Measurements from ENCODE around the gene UBE2L5. TPM values are rescaled to one million over a fixed set of nuclear protein-coding genes. Genes with fewer than 3 reads are reported as not detected.
A peak's percentile ranks its signal among the peaks of the same experiment; 100 is the strongest.

UBE2L5 gene
- total and polyA plus RNA-seq, 2 donors (not counting 1 experiment from before 2014, with no cell fraction given): 0.20 TPM; not detected in 1

DNA sequence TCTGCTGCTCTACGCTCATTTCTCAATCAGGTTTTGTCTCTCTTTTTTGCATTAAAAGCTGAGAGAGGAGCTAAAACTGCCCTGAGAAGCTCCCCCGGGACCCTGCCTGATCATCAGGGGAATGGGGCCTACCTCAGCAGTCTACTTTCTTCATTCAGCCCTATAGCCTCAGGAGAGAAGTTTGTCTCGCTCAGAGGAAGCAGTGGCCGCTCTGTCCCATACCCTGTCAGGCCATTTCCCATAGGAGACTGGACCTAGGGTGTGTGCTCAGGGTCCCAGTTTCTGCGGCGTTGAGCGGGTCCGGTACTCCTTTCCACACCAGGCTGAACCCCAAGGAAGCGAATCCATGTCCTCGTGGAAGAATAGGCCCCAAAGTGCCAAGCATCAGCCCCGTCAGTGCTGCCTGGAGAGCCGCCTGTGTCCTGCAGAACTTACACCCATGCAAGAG is 21.7 kb downstream of the UBE2L5 start:
- H4K20me1 ChIP-seq (ENCODE audit: control insufficient read depth, extremely low read depth, insufficient read depth, low read length): no peaks in the 10 kb centered on the region
- no peak overlapping the region for H2AFZ ChIP-seq (ENCODE audit: low read length)
- H3K4me2 ChIP-seq (ENCODE audit: extremely low read depth, insufficient read depth, low read length): no peak overlapping the region
- H3K4me3 ChIP-seq (replicated peaks in 1 of 4; ENCODE audit: control extremely low read depth in 1 of 4, insufficient read depth in 1 of 4, low read depth in 3 of 4, low read length in 4 of 4): no peak overlapping the region
- TF ChIP-seq, protein P1, sequence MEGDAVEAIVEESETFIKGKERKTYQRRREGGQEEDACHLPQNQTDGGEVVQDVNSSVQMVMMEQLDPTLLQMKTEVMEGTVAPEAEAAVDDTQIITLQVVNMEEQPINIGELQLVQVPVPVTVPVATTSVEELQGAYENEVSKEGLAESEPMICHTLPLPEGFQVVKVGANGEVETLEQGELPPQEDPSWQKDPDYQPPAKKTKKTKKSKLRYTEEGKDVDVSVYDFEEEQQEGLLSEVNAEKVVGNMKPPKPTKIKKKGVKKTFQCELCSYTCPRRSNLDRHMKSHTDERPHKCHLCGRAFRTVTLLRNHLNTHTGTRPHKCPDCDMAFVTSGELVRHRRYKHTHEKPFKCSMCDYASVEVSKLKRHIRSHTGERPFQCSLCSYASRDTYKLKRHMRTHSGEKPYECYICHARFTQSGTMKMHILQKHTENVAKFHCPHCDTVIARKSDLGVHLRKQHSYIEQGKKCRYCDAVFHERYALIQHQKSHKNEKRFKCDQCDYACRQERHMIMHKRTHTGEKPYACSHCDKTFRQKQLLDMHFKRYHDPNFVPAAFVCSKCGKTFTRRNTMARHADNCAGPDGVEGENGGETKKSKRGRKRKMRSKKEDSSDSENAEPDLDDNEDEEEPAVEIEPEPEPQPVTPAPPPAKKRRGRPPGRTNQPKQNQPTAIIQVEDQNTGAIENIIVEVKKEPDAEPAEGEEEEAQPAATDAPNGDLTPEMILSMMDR (conservative IDR thresholded peaks at IDR 0.05 in 1 of 2, IDR thresholded peaks at IDR 0.05 in 1 of 2; ENCODE audit: low read depth in 1 of 2, low read length in 2 of 2): no peak
- TF ChIP-seq EZH2 (IDR thresholded peaks at IDR 0.05; ENCODE audit: low read length, missing control alignments): no peak
- no peaks in the 10 kb centered on the region for H3K79me2 ChIP-seq (ENCODE audit: control insufficient read depth, insufficient read depth, low read length)
- no peaks in the 10 kb centered on the region for H3K9me3 ChIP-seq (ENCODE audit: control insufficient read depth, insufficient read depth, low read depth, low read length)
- no peaks in the 10 kb centered on the region for H3K36me3 ChIP-seq (ENCODE audit: control insufficient read depth, insufficient read depth, low read length)
- no peak overlapping the region for H3K9ac ChIP-seq (ENCODE audit: insufficient read depth, low read length)
- DNase-seq (ENCODE audit: low read depth in 2 of 2): no peak
- H3K27ac ChIP-seq (ENCODE audit: insufficient read depth, low read length): no peak overlapping the region
- no peaks in the 10 kb centered on the region for H3K27me3 ChIP-seq (ENCODE audit: control insufficient read depth, insufficient read depth, low read length)
- peaks cover 7% of the 10 kb centered on the region for H3K4me1 ChIP-seq (ENCODE audit: control insufficient read depth, extremely low read depth, insufficient read depth, low read length)

DNA sequence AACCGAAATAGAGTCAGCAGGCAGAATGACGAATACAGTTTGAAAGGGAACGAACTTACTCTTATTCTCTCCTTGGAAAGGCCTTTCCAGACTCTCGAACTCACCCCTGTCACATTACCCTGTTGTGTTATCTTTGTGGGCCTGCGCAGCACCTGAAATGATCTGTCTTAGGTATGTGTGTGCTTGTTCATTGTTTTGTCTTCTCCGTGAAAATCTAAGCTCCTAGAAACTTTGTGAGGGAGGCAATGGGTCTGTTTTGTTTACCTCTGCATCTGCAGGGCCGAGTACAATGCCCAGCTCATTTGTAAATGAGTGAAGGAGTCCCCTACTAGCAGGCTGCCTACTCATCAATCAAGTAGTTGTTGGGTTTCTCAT is 23.8 kb downstream of the UBE2L5 start:
- Histone ChIP-seq H3K4me3 (replicated peaks in 1 of 4; ENCODE audit: control extremely low read depth in 1 of 4, insufficient read depth in 1 of 4, low read depth in 3 of 4, low read length in 4 of 4) (peak overlapping the region in 3 of 4 experiments; percentile 10 to 31 (median 30)), H3K4me2 (ENCODE audit: extremely low read depth, insufficient read depth, low read length) (peak overlapping the region; percentile 76), H3K27me3 (ENCODE audit: control insufficient read depth, insufficient read depth, low read length) (no peaks in the 10 kb centered on the region), H3K27ac (ENCODE audit: insufficient read depth, low read length) (peak overlapping the region; percentile 64), H3K9me3 (ENCODE audit: control insufficient read depth, insufficient read depth, low read depth, low read length) (no peaks in the 10 kb centered on the region), H3K36me3 (ENCODE audit: control insufficient read depth, insufficient read depth, low read length) (no peaks in the 10 kb centered on the region), H3K79me2 (ENCODE audit: control insufficient read depth, insufficient read depth, low read length) (no peaks in the 10 kb centered on the region), H2AFZ (ENCODE audit: low read length) (peak overlapping the region; percentile 86), H4K20me1 (ENCODE audit: control insufficient read depth, extremely low read depth, insufficient read depth, low read length) (no peaks in the 10 kb centered on the region), H3K4me1 (ENCODE audit: control insufficient read depth, extremely low read depth, insufficient read depth, low read length) (peaks cover 7% of the 10 kb centered on the region), H3K9ac (ENCODE audit: insufficient read depth, low read length) (no peak overlapping the region)
- TF ChIP-seq EZH2 (IDR thresholded peaks at IDR 0.05; ENCODE audit: low read length, missing control alignments): no peak
- TF ChIP-seq, protein P1 (conservative IDR thresholded peaks at IDR 0.05 in 1 of 2, IDR thresholded peaks at IDR 0.05 in 1 of 2; ENCODE audit: low read depth in 1 of 2, low read length in 2 of 2): no peak
- no peak for DNase-seq (ENCODE audit: low read depth in 2 of 2)

DNA sequence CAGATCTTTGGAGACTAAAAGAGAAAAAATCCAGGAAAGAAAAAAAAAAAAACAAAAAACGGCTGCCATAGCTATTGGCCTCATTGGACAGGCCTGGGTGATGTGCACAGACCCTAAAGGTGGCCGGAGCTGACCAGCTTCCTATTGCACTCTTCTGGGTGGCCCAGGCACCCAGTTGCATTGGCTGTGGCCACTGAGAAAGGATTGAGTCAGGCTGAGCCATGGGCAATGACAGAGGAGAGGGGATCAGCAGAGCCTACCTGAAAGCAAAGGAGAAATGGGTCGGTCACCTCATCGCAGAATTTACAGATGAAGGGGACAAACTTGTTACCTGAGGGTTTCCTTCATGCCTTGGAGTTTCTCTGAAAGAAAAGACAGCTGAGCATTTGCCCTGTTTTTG is 26.1 kb downstream of the UBE2L5 start:
- Histone ChIP-seq H3K4me1 (ENCODE audit: control insufficient read depth, extremely low read depth, insufficient read depth, low read length) (peaks cover 7% of the 10 kb centered on the region), H3K36me3 (ENCODE audit: control insufficient read depth, insufficient read depth, low read length) (no peaks in the 10 kb centered on the region), H3K4me2 (ENCODE audit: extremely low read depth, insufficient read depth, low read length) (no peak overlapping the region), H3K9me3 (ENCODE audit: control insufficient read depth, insufficient read depth, low read depth, low read length) (no peaks in the 10 kb centered on the region), H4K20me1 (ENCODE audit: control insufficient read depth, extremely low read depth, insufficient read depth, low read length) (no peaks in the 10 kb centered on the region), H3K27me3 (ENCODE audit: control insufficient read depth, insufficient read depth, low read length) (no peaks in the 10 kb centered on the region), H3K27ac (ENCODE audit: insufficient read depth, low read length) (no peak overlapping the region), H2AFZ (ENCODE audit: low read length) (no peak overlapping the region), H3K9ac (ENCODE audit: insufficient read depth, low read length) (no peak overlapping the region), H3K4me3 (replicated peaks in 1 of 4; ENCODE audit: control extremely low read depth in 1 of 4, insufficient read depth in 1 of 4, low read depth in 3 of 4, low read length in 4 of 4) (no peak overlapping the region), H3K79me2 (ENCODE audit: control insufficient read depth, insufficient read depth, low read length) (no peaks in the 10 kb centered on the region)
- DNase-seq (ENCODE audit: low read depth in 2 of 2): no peak
- no peak for TF ChIP-seq EZH2 (IDR thresholded peaks at IDR 0.05; ENCODE audit: low read length, missing control alignments)
- TF ChIP-seq, protein P1 (conservative IDR thresholded peaks at IDR 0.05 in 1 of 2, IDR thresholded peaks at IDR 0.05 in 1 of 2; ENCODE audit: low read depth in 1 of 2, low read length in 2 of 2): no peak
